Measurements from ENCODE around the gene IL19.
A peak's percentile ranks its signal among the peaks of the same experiment; 100 is the strongest.
"Not testable (repeated sequence)": the region's sequence is repeated elsewhere in the genome, so short reads cannot be mapped to it uniquely, and the experiment has no call there.

Gene IL19

DNA sequence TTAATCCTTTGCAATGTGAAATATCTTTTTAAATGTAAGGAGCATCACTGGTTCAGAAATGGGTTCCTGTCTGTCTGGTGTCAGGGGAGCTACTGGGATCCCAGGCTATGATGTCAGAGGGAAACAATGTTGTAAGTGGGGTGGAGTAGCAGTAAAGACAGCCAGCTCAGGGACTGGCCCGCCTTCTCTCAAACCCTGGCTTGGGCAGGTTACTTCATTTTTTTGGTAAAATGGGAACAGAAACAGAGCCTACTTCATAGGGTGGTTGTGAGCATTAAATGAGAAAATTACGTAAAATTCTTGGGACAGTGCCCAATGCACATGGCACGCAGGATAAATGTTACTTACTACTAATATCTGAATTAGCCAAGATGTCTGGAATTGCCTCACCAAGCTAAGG, 64.1 kb downstream of the IL19 start:
- no peak for DNase-seq

DNA sequence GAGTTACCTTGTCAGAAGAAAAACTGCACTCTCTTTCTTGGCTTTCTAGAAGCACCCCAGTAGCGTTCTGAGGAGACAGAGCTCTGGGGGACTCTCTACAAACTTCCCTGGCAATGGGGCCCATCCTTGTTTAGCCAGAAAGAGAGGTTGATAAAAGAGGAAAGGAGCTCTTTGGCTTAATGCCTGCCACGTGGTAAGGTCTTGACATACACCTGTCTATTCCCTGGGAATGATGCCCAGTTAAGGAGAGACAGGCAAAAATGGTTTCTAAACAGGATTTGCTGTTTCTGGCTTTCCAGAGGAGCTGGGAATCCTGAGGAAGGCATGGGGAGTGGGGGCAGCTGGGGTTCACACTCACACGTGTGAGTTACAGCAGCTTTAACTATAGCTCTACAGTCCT, 64.6 kb downstream of the IL19 start:
- DNase-seq: no peak

GRCh38 chr1:206836111-206836510, 65.5 kb downstream of the IL19 start:
- no peak for DNase-seq

DNA sequence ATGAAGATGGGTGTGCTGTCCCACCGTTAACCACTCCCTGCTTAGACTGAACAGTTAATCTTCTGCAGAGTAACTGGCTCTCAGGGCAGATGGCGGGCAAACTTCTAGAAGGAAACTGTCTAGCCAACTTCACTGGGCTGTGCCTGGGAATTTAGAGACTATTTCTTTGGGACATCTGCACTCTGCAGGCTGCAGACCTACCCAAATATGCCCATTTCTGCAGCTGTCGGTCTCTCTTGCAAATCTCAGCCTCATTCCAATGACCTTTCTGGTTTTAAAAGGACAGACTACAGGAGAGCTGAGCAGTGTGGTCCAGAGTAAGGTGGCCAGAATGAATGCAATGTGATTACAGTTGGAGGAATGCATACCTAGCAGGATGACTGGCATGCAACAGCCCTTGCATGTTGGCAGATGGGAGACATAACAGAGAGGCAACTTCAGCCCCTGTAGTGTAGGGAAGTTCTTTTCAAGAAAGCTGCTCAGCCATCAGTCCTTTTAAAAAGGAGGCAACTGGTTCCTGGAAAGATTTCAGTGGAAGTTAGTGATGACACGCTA, 68.5 kb downstream of the IL19 start:
- no peak for DNase-seq

GRCh38 chr1:206839857-206840256, 69.3 kb downstream of the IL19 start:
- no peak for DNase-seq

DNA sequence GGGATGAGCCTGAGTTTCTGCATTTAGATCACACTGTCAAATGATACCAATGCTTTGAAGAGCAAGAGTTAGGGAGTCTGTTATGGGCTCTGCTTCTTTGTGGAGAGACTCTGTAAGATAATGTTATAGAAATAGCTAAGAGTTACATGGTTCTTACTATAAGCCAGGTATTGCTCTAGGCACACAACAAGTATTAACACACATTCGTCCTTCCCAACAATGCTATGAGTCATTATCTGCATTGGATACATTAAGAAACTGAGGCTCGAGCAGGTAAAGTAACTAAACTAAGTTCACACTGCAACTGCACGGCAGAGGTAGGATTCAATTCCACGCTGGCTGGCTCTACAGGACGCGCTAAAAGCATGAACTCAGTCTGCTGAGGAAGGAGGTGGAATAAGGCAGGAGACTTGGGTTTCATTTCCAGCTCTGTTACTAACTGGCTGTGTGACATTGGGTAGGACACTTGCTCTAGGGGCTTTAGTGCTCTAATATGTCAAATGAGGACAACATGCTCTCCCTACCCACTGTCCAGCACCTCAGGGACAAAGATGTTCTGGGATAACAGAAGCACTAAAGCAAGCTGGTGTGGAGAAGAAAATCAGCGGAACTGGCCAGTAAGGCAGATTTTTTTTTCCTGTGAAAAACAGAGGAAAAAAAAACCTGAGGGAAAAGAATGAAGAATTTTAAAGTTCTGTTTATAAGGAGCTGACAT, 71.2 kb downstream of the IL19 start:
- no peak for DNase-seq

DNA sequence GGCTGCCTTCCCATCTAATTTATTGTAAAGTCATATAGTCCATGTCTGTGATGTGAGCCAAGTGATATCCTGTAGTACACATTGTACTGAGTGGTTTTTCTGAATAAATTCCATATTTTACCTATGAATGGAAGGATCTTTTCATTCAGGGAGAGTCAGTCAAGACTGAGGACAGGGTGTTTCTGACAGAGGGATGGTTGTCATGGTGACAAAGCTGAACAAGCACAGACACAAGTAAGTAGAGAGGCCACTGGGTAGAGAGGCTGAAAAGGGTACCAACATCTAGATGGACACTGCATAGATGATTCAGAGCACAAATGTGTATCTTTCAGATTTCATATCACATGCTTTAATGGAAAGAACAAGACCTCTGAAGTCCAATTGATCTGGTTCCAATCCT, 72.3 kb downstream of the IL19 start:
- DNase-seq: no peak

DNA sequence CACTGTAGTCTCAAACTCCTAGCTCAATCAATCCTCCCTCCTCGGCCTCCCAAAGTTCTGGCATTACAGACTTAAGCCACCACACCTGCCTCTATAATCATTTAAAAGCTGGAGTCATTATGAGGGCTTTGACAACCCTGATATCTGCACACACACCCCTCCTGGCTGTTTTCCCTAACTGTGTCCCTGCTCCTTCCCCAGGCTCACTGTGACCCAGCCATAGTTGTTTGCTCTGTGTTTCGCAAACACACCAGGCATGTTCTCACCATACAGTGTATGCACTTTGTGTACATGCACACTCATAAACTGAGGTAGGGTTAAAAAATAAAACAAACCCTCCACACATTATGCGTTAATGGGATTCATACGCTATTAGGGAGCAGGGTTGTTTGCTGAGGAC, 73.1 kb downstream of the IL19 start:
- DNase-seq: no peak

DNA sequence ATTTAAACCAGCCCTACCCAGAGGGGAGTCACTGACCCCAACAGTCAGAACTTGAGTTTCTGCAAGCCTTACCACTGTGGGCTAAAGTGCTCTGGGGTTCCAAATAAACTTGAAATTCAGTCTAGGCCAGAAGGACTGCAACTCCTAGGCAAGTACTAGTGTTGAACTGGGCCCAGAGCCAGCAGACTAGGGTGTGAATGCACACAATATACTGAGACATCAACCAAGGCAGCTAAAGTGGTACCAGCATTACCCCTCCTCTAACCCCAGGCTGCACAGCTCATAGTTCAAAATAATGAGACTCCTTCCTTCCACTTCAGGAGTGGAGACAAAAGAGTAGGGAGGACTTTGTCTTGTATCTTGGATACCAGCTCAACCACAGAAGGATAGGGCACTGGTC, 75.9 kb downstream of the IL19 start:
- no peak for DNase-seq

- DNase-seq: no peak
Measured at GRCh38 chr1:206847337-206847834, 76.8 kb downstream of the IL19 start.

- no peak for DNase-seq
Measured at GRCh38 chr1:206847946-206848345, 77.4 kb downstream of the IL19 start.

DNA sequence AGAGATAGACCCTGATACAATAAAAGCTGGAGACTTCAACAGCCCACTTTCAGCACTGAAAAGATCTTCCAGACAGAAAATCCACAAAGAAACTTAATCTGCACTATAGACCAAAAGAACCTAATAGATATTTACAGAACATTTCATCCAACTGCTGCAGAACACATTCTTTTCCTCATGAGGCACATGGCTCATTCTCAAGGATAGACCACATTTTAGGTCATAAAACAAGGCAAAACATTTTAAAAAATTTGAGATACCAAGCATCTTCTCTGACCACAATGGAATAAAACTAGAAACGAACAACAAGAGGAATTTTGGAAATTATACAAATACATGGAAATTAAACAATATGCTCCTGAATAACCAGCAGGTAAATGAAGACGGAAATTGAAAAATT, 79.8 kb downstream of the IL19 start:
- no peak for DNase-seq

DNA sequence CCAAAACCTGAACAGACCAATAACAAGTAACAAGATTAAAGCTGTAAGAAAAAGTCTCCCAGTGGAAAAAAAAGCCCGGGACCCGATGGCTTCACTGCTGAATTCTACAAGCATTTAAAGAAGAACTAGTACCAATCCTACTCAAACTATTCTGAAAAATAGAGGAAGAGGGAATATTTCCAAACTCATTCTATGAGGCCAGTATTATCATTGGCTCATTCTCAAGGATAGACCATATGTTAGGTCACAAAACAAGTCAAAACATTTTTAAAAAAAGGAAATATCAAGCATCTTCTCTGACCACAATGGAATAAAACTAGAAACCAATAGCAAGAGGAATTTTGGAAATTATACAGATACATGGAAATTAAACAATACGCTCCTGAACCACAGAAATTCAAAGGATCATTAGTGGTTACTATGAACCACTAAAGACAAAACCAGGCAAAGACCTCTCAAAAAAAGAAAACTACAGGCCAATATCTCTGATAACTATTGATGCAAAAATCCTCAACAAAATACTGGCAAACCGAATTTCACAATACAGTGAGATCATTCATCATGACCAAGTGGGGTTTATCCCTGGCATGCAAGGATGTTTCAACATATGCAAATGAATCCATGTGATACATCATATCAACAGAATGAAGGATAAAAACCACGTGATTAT, 80.9 kb downstream of the IL19 start:
- DNase-seq: no peak

DNA sequence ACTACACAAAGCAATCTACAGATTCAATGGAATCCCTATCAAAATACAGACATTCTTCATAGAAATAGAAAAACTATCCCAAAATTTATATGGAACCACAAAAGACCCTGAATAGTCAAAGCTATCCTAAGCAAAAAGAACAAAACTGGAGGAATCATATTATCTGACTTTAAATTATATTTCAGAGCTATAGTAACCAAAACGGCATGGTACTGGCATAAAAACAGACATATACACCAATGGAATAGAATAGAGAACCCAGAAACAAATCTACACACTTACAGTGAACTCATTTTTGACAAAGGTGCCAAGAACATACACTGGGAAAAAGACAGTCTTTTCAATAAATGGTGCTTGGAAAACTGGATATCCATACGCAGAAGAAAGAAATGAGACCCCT, 82.1 kb downstream of the IL19 start:
- DNase-seq: not testable (repeated sequence)

DNA sequence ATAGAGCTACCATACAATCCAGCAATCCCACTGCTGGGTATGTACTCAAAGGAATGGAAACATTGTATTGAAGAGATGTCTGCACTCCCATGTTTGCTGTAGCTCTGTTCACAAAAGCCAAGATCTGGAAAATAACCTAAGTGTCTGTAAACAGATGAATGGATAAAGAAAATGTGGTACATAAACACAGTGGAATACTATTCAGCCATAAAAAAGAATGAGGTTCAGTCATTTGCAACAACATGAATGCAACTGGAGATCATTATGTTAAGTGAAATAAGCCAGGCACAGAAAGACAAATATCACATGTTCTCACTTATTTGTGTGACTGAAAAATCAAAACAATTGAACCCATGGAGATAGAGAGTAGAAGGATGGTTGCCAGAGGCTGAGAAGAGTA, 83.1 kb downstream of the IL19 start:
- not testable (repeated sequence) for DNase-seq

- no peak for DNase-seq
Measured at GRCh38 chr1:206854401-206855129, 84.0 kb downstream of the IL19 start.

- no peak for DNase-seq
Measured at GRCh38 chr1:206855859-206856258, 85.3 kb downstream of the IL19 start.

GRCh38 chr1:206856674-206857464, 86.3 kb downstream of the IL19 start:
- DNase-seq: no peak

GRCh38 chr1:206859082-206859521, 88.5 kb downstream of the IL19 start:
- DNase-seq: no peak

DNA sequence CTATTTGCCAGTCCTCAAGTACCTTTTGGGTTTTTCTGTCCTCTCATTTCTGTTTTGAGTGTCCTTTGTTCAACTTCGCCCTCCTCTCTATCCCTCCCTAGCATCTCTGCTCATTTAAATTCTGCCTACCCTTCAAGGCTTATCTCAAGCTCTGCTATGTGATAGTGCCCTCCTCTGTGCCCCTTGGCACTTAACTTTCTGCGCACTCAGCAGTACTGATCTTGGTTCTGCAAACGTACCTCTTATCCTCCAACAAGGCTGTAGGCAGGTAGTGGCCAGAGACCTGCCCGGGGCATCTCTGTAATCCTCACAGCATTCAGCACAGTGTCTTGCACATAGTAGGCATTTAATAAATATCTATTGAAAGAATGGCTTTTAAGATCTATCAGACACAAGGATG, 89.6 kb downstream of the IL19 start:
- no peak for DNase-seq

GRCh38 chr1:206863266-206863665, 92.7 kb downstream of the IL19 start:
- DNase-seq: no peak

GRCh38 chr1:206864939-206865671, 94.5 kb downstream of the IL19 start, which contains the start of gene IL20:
Gene IL20 (plus strand): TSS chr1:206865623. CDS start chr1:206865853, 230 bp downstream.
- DNase-seq: peak; percentile 90

Data from activated CD4-positive, alpha-beta T cell treated with anti-CD3 and anti-CD28 coated beads, Interleukin-2, amount 50 U/mL, for 1 hour (primary cell).